ENCODE results near the gene PCNX4.

The PCNX4 gene

DNA sequence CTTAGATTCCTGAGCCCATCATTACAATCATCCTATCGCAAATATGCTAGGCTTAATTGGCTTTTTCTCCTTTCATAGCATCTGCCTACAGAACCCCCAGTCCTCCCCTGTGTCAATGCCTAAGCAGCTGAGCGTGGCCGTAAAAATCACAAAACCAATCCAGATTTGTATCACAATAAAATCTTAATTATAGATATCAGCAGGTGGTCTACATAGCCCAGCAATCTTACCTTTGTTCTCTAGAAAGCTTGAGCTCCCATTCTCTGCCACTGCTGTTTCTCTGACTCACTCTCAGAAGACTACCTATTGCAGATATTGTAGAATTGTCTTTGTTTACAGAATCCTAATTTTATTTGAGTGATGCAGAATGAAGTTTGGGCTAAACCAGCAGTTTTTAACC lies 119.4 kb downstream of the PCNX4 start:
- Histone ChIP-seq H3K4me3 (ENCODE audit: low read length) (no peak overlapping the region), H3K4me2 (ENCODE audit: low read length) (no peak overlapping the region), H4K20me1 (ENCODE audit: insufficient read depth, low read length) (no peaks in the 10 kb centered on the region), H3K27ac (ENCODE audit: low read length) (no peak overlapping the region), H2AFZ (ENCODE audit: low read depth, low read length) (no peak overlapping the region), H3K79me2 (ENCODE audit: low read length) (no peaks in the 10 kb centered on the region), H3K9ac (ENCODE audit: low read length) (no peak overlapping the region), H3K36me3 (replicated peaks; ENCODE audit: low read depth, low read length) (no peaks in the 10 kb centered on the region), H3K27me3 (ENCODE audit: low read depth, low read length) (no peaks in the 10 kb centered on the region), H3K4me1 (ENCODE audit: low read length) (peaks cover 79% of the 10 kb centered on the region), H3K9me3 (ENCODE audit: insufficient read depth, low read length) (no peaks in the 10 kb centered on the region)
- TF ChIP-seq, protein P1, sequence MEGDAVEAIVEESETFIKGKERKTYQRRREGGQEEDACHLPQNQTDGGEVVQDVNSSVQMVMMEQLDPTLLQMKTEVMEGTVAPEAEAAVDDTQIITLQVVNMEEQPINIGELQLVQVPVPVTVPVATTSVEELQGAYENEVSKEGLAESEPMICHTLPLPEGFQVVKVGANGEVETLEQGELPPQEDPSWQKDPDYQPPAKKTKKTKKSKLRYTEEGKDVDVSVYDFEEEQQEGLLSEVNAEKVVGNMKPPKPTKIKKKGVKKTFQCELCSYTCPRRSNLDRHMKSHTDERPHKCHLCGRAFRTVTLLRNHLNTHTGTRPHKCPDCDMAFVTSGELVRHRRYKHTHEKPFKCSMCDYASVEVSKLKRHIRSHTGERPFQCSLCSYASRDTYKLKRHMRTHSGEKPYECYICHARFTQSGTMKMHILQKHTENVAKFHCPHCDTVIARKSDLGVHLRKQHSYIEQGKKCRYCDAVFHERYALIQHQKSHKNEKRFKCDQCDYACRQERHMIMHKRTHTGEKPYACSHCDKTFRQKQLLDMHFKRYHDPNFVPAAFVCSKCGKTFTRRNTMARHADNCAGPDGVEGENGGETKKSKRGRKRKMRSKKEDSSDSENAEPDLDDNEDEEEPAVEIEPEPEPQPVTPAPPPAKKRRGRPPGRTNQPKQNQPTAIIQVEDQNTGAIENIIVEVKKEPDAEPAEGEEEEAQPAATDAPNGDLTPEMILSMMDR (IDR thresholded peaks at IDR 0.05; ENCODE audit: low read depth, low read length) = no peak
- no peak for TF ChIP-seq EZH2phosphoT487 (IDR thresholded peaks at IDR 0.05; ENCODE audit: low read depth)

GRCh38 chr14:60212503-60213371 lies 121.0 kb downstream of the PCNX4 start:
- H3K27ac ChIP-seq (ENCODE audit: low read length) = peak overlapping the region; percentile 94
- peak overlapping the region; percentile 58; the same call in 1 of the 2 replicates for H2AFZ ChIP-seq (ENCODE audit: low read depth, low read length)
- TF ChIP-seq, protein P1 (IDR thresholded peaks at IDR 0.05; ENCODE audit: low read depth, low read length) = no peak
- no peak for TF ChIP-seq EZH2phosphoT487 (IDR thresholded peaks at IDR 0.05; ENCODE audit: low read depth)

GRCh38 chr14:60214003-60214402 lies 122.3 kb downstream of the PCNX4 start:
- Histone ChIP-seq H3K4me3 (ENCODE audit: low read length) (peak overlapping the region; percentile 62; the same call in 1 of the 2 replicates), H3K9ac (ENCODE audit: low read length) (peak overlapping the region; percentile 66; the same call in 1 of the 2 replicates), H3K4me2 (ENCODE audit: low read length) (peak overlapping the region; percentile 71), H3K4me1 (ENCODE audit: low read length) (peaks cover 87% of the 10 kb centered on the region), H2AFZ (ENCODE audit: low read depth, low read length) (no peak overlapping the region), H3K27me3 (ENCODE audit: low read depth, low read length) (no peaks in the 10 kb centered on the region), H3K27ac (ENCODE audit: low read length) (peak overlapping the region; percentile 94), H4K20me1 (ENCODE audit: insufficient read depth, low read length) (no peaks in the 10 kb centered on the region), H3K36me3 (replicated peaks; ENCODE audit: low read depth, low read length) (no peaks in the 10 kb centered on the region), H3K79me2 (ENCODE audit: low read length) (no peaks in the 10 kb centered on the region), H3K9me3 (ENCODE audit: insufficient read depth, low read length) (no peaks in the 10 kb centered on the region)
- no peak for TF ChIP-seq EZH2phosphoT487 (IDR thresholded peaks at IDR 0.05; ENCODE audit: low read depth)
- TF ChIP-seq, protein P1 (IDR thresholded peaks at IDR 0.05; ENCODE audit: low read depth, low read length) = no peak

More at GRCh38 chr14:60212503-60213371, 121.0 kb downstream of the PCNX4 start:
- H4K20me1 ChIP-seq (ENCODE audit: insufficient read depth, low read length) = no peaks in the 10 kb centered on the region
- H3K4me1 ChIP-seq (ENCODE audit: low read length) = peaks cover 79% of the 10 kb centered on the region
- H3K4me3 ChIP-seq (ENCODE audit: low read length) = peak overlapping the region; percentile 62
- H3K4me2 ChIP-seq (ENCODE audit: low read length) = peak overlapping the region; percentile 71
- H3K9me3 ChIP-seq (ENCODE audit: insufficient read depth, low read length) = no peaks in the 10 kb centered on the region
- no peaks in the 10 kb centered on the region for H3K27me3 ChIP-seq (ENCODE audit: low read depth, low read length)
- no peaks in the 10 kb centered on the region for H3K36me3 ChIP-seq (replicated peaks; ENCODE audit: low read depth, low read length)
- H3K9ac ChIP-seq (ENCODE audit: low read length) = peak overlapping the region; percentile 66
- no peaks in the 10 kb centered on the region for H3K79me2 ChIP-seq (ENCODE audit: low read length)

DNA sequence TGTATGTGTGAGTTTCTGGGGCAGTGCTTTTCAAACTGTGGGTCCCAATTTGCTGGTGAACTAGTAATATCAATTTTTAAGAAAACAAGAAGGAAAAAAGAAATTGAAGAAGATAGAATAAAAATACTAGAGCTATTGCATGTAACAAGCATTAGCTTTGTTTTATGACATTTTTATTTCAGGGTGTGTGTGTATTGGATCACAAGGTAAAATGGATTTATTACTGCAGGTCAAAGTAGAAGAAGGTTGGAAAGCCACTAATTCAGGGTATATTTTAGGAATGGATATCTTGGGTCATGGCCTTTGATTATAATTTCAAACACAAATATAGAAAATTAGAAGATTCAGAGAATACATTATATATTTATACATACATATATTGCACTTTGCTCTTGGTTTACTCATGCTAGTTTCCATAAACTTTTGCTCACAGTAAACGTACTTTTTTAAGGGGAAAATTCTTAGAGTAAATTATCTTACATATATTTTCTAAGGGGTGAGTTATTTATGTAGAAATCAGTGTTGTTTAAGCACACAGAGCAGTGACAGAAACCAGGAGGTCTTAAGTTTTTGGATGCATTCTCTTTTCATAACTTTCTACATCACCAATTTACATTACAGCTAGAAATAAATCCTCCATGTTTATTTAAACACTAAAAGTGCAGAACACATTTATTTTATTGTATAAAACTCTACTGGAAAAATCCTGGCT lies 122.8 kb downstream of the PCNX4 start:
- Histone ChIP-seq H3K27me3 (ENCODE audit: low read depth, low read length) (no peaks in the 10 kb centered on the region), H3K36me3 (replicated peaks; ENCODE audit: low read depth, low read length) (no peaks in the 10 kb centered on the region), H3K27ac (ENCODE audit: low read length) (peak overlapping the region; percentile 94), H2AFZ (ENCODE audit: low read depth, low read length) (no peak overlapping the region), H3K4me2 (ENCODE audit: low read length) (peak overlapping the region; percentile 71), H3K9me3 (ENCODE audit: insufficient read depth, low read length) (no peaks in the 10 kb centered on the region), H3K4me3 (ENCODE audit: low read length) (no peak overlapping the region), H4K20me1 (ENCODE audit: insufficient read depth, low read length) (no peaks in the 10 kb centered on the region), H3K9ac (ENCODE audit: low read length) (peak overlapping the region; percentile 66; the same call in 1 of the 2 replicates), H3K4me1 (ENCODE audit: low read length) (peaks cover 92% of the 10 kb centered on the region), H3K79me2 (ENCODE audit: low read length) (no peaks in the 10 kb centered on the region)
- no peak for TF ChIP-seq EZH2phosphoT487 (IDR thresholded peaks at IDR 0.05; ENCODE audit: low read depth)
- TF ChIP-seq, protein P1 (IDR thresholded peaks at IDR 0.05; ENCODE audit: low read depth, low read length) = no peak
